VCaP (cell line): ENCODE results near the gene ZCCHC24.

ENCODE experiments used
- H3K27ac ChIP-seq: fragments of 450-650 bp; 2 replicates; pipeline ENCODE4 v1.5.1; 2017
- CTCF ChIP-seq: fragments of 450-650 bp; conservative IDR thresholded peaks from 2 replicates; pipeline ENCODE4 v1.5.1; 2017; ENCODE audit warnings: mild to moderate bottlenecking, moderate library complexity

The ZCCHC24 gene

GRCh38 chr10:79392020-79392398 lies 53.4 kb downstream of the ZCCHC24 start:
- no peak for TF ChIP-seq CTCF
- H3K27ac ChIP-seq, result no peak overlapping the region

- TF ChIP-seq CTCF, result no peak
- no peak overlapping the region for H3K27ac ChIP-seq
Observed at GRCh38 chr10:79391231-79392019, 54.0 kb downstream of the ZCCHC24 start.

GRCh38 chr10:79390551-79391229 lies 54.7 kb downstream of the ZCCHC24 start:
- no peak overlapping the region for H3K27ac ChIP-seq
- TF ChIP-seq CTCF, result no peak

- no peak for TF ChIP-seq CTCF
Observed at GRCh38 chr10:79390057-79390456, 55.4 kb downstream of the ZCCHC24 start.

GRCh38 chr10:79387974-79388850 lies 57.2 kb downstream of the ZCCHC24 start:
- no peak for TF ChIP-seq CTCF
- H3K27ac ChIP-seq, result no peak overlapping the region

More at GRCh38 chr10:79390057-79390456, 55.4 kb downstream of the ZCCHC24 start:
- H3K27ac ChIP-seq, result no peak overlapping the region

GRCh38 chr10:79387466-79387973 lies 57.9 kb downstream of the ZCCHC24 start:
- TF ChIP-seq CTCF, result no peak
- H3K27ac ChIP-seq, result no peak overlapping the region
